Measurements from ENCODE around the gene CDH11. TPM values are rescaled to one million over a fixed set of nuclear protein-coding genes. Genes with fewer than 3 reads are reported as not detected.

Gene CDH11
- total and polyA plus RNA-seq, 2 of the 4 experiments (the other 2 are of a cell fraction) = 266 to 601 TPM

GRCh38 chr16:64989050-64989449, 132.8 kb downstream of the CDH11 start:
- Histone ChIP-seq H2AFZ (replicated peaks; ENCODE audit: low read length, poor library complexity) (no peak overlapping the region), H2BK20ac (ENCODE audit: low read depth, low read length) (no peak overlapping the region), H3K79me1 (ENCODE audit: low read depth in 1 of 2, low read length in 2 of 2) (peaks cover 22 to 24% of the 10 kb centered on the region in 2 experiments), H2AK5ac (ENCODE audit: low read depth, low read length) (no peak overlapping the region), H2BK5ac (ENCODE audit: low read depth, low read length, poor library complexity, severe bottlenecking) (no peak overlapping the region), H3K9ac (ENCODE audit: low read depth, low read length) (no peak overlapping the region), H3K18ac (ENCODE audit: low read depth, low read length) (no peak overlapping the region), H3K9me3 (ENCODE audit: control insufficient read depth, insufficient read depth, low read length) (no peaks in the 10 kb centered on the region), H3K9me1 (ENCODE audit: insufficient read depth, low read length) (peaks cover 3% of the 10 kb centered on the region; the same call in 1 of the 2 replicates), H3K36me3 (ENCODE audit: control insufficient read depth, insufficient read depth, low read length) (peaks cover 59% of the 10 kb centered on the region), H3K4me2 (ENCODE audit: low read depth, low read length) (no peak overlapping the region), H4K8ac (ENCODE audit: low read depth in 2 of 2, low read length in 2 of 2) (no peak overlapping the region), H3K14ac (replicated peaks; ENCODE audit: low read depth, low read length) (no peak overlapping the region), H3K23ac (ENCODE audit: low read depth, low read length) (no peak overlapping the region), H3K56ac (ENCODE audit: extremely low read depth, insufficient read depth, low read length) (no peak overlapping the region), H2AK9ac (replicated peaks; ENCODE audit: low read depth, low read length, poor library complexity) (no peak overlapping the region), H3K4me3 (ENCODE audit: insufficient read depth, low read depth, low read length) (no peak overlapping the region), H4K5ac (ENCODE audit: low read depth, low read length) (no peak overlapping the region), H2BK15ac (ENCODE audit: low read depth, low read length) (no peak overlapping the region), H4K20me1 (ENCODE audit: insufficient read depth, low read length) (no peaks in the 10 kb centered on the region; the same call in 1 of the 2 replicates), H2BK120ac (ENCODE audit: low read depth, low read length) (no peak overlapping the region), H3K4me1 (ENCODE audit: control insufficient read depth, insufficient read depth, low read length) (no peaks in the 10 kb centered on the region), H3K27ac (ENCODE audit: insufficient read depth, low read length) (no peak overlapping the region), H4K91ac (ENCODE audit: insufficient read depth, low read depth, low read length) (no peak overlapping the region), H3K27me3 (ENCODE audit: control insufficient read depth, insufficient read depth, low read length) (no peaks in the 10 kb centered on the region), H3K4ac (ENCODE audit: low read depth, low read length) (no peak overlapping the region)
- in situ Hi-C loops (cut with MboI; ENCODE audit: low sequenced_read_pairs) (no loop called here), intact Hi-C loops (cut with micrococcal nuclease) (loop anchor here (5.0 kb wide), 1 partner anchor 128 kb away; no protein-coding TSS in a partner anchor), dilution Hi-C loops (cut with HindIII; ENCODE audit: low sequenced_read_pairs, unreplicated experiment) (no loop called here)
- BruUV-seq (replicated peaks) = no TSS peak
- DNase-seq (no peak), ATAC-seq (ENCODE audit: low read depth) (no peak)
- ChIA-PET POLR2A (ENCODE audit: unreplicated experiment) (no interaction called here), CTCF (interaction anchor here (1.2 kb wide), 1 partner anchor 12 kb away, joined by 3 read pairs; no protein-coding TSS in a partner anchor)
- WGBS, 2 experiments (ENCODE audit: extremely low coverage in 2 of 2, insufficient read length in 1 of 2) = 60 to 100% methylated on average over 1 of the region's 3 CpGs
- no peak for TF ChIP-seq MAZ (IDR thresholded peaks at IDR 0.05; ENCODE audit: borderline replicate concordance, low read depth, low read length)
- no peak for TF ChIP-seq FOS (IDR thresholded peaks at IDR 0.05; ENCODE audit: low read depth, low read length)
- TF ChIP-seq RCOR1 (IDR thresholded peaks at IDR 0.05; ENCODE audit: insufficient replicate concordance, low read length) = no peak
- no peak for TF ChIP-seq USF2 (IDR thresholded peaks at IDR 0.05; ENCODE audit: low read depth, low read length)
- no peak for TF ChIP-seq ELK1 (IDR thresholded peaks at IDR 0.05; ENCODE audit: borderline replicate concordance, low read depth, low read length)
